Measurements from ENCODE around the gene DCAF12.

- no peak for TF ChIP-seq CTCF (IDR thresholded peaks at IDR 0.05)
- no peak for TF ChIP-seq EZH2 (IDR thresholded peaks at IDR 0.05)
Measured at GRCh38 chr9:34143116-34143515, 16.6 kb upstream of the DCAF12 start.
